NOMO-1 (cell line): ENCODE measurements around the gene ADORA1.
A peak's percentile ranks its signal among the peaks of the same experiment; 100 is the strongest.

Source experiments
- DNase-seq, 2 experiments: peaks; one replicate each; lab custom pipeline; 2025; ENCODE audit not compliant: unreplicated experiment in 2 of 2; lab: John Stamatoyannopoulos, UW

The ADORA1 gene

DNA sequence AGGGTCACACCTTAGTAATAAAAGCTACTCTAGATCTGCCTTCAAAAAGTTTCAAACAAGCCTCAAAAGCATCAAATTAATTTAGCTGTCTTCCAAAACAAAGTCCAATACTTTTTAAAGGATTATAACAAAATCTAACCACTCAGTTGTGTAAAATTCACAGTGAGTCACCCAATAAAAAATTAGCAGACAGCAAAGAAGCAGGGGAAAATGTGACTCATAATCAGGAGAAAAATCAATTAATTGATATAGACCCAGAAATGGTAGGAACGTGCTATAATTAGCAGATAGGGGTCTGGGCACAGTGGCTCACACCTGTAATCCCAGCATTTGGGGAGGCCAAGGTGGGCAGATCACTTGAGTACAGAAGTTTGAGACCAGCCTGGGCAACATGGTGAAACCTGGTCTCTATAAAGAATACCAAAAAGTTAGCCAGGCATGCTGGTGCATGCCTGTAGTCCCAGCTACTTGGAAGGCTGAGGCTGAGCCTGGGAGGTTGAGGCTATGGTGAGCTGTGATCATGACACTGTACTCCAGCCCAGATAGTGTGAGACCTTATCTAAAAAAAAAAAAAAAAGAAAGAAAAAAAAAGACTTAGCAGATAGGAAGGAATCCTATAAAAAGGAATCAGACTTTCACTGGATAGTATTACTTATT lies 33.6 kb upstream of the ADORA1 start:
- DNase-seq, result no peak

DNA sequence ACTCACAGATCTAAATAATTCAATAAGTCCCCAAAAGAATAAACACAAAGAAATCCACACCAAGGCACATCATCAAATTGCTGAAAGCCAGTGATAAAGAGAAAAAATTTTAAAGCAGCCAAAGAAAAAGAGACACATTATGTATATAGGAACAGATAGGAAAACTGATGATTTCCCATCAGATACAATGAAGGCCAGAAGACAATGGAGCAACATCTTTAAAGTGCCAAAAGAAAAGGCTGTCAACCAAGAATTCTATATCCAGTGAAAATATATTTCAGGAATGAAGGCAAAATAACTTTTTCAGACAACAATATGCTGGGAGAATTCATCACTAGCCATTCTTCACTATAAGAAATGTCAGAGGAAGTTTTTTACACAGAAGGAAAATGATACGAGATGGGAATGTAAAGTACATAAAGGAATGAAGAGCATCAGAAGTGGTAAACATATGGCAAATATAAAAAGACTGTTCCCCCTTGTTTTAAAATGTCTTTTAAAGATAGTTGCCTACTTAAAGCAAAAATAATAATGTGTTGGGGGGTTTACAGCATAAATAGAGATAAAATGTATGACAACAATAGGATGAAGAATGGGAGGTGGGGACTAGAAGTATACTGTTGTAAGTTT lies 32.4 kb upstream of the ADORA1 start:
- DNase-seq, result no peak

DNA sequence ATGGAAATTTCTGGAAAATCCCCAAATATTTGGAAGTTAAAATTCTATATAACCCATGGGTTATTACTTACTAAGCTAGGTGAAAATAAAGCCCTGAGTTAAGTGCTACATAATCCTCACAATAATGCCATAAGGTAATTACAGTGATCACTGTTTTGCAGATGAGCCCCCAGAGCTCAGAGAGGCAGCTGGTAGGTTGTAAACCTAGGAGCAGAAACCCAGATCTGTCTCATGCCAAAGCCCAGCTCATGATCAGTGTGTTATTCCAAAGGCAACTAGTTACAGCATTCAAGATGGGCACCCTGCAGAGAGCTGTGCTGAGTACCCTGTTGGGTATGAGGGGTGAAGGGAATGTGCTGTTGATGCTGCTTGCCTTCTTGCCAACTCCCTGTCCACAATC lies 31.0 kb upstream of the ADORA1 start:
- DNase-seq, result no peak

GRCh38 chr1:203097001-203097400 lies 30.5 kb upstream of the ADORA1 start:
- no peak for DNase-seq

DNA sequence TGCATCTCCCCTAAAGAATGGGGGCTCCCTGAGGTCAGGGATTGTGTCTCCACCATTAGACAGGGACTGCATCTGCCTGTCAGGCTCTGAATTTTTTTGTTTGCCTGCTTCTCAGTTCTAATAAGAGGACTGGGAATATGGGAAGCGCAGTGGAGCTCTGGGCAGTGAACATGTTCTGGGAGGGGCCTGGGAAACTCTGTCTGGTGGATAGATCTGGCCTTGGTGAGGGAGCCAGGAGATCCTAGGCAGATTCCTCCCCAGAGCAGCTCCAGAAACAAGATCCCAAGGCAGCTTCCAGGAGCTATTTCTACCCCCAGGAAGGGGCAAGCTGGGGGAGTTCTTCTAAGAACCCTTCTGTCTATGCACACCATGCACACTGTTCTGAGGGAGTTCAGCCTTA lies 29.1 kb upstream of the ADORA1 start:
- DNase-seq, result no peak

GRCh38 chr1:203098914-203099520 lies 28.5 kb upstream of the ADORA1 start:
- no peak for DNase-seq

- DNase-seq, result no peak
Observed at GRCh38 chr1:203099805-203100515, 27.6 kb upstream of the ADORA1 start.

GRCh38 chr1:203100516-203100869 lies 27.0 kb upstream of the ADORA1 start:
- DNase-seq, result no peak

DNA sequence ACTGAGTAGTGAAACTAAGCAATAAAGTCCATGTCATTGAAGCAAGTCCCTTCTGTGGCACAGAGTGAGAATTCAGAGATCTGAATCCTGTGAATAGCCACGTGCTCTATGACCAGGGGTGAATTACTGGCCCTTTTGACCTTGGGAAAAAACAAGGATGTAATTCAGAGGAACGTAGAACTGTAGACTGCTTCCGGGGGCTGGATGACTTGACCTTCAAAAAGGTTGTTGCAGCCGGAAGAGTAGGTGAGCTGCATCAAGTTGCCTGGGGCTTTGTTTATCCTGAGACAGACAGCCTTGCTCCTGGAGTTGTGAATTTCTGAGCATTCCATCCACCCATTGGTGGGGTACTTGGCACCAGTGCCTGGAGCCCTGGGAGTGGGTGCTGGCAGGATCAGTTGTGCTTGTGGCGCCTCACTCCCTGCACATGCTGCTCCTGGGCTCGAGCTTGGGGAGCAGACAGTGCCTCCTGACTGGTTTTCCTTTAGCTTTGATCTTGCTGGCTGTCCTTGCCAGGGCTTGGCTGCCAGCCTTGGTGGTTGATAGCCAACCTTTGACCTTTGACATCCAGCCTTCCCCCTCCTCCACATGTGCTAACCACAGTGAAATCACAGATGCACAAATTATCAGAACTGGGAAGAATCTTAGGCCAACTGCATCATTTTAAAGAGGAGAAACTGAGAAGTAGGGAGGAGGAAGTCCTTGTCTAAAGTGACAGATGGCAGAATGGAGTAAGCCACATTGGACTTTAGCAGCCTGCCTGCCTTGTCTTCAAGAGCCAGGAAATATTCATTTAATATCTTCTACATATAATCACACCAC lies 25.5 kb upstream of the ADORA1 start:
- peak; percentile 17 to 56 for DNase-seq

- DNase-seq, result no peak
Observed at GRCh38 chr1:203103216-203103615, 24.3 kb upstream of the ADORA1 start.

- DNase-seq, result no peak
Observed at GRCh38 chr1:203103829-203104495, 23.6 kb upstream of the ADORA1 start.

DNA sequence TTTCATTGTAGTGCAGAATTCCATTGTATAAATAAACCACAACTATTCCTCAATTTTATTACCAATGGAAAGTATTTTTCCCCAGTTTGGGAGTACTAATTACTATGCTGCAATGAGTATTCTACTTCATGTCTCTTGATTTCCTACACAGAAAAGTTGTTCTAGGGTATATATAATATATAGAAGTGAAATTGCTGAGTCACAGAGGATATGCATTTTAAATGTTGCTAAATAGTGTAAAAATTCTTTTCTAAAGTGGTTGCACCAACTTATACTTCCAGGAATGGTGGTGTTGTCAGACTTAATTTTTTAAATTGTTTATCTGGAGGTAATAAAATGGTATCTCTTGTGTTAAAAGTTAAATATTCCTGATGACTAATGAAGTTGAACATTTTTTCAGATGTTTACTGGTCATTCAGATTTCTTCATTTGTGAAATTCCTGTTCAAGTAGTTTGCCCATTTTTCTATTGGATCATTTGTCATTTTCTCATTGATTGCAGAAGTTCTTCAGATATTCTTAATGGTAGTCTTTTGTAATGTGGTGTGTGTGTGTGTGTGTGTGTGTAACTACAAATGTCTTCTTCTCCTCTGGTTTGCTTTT lies 22.6 kb upstream of the ADORA1 start:
- DNase-seq, result peak in 1 of 2 experiments; percentile 34

- DNase-seq, result no peak
Observed at GRCh38 chr1:203112475-203112874, 15.1 kb upstream of the ADORA1 start.

- DNase-seq, result no peak
Observed at GRCh38 chr1:203113308-203113707, 14.2 kb upstream of the ADORA1 start.

DNA sequence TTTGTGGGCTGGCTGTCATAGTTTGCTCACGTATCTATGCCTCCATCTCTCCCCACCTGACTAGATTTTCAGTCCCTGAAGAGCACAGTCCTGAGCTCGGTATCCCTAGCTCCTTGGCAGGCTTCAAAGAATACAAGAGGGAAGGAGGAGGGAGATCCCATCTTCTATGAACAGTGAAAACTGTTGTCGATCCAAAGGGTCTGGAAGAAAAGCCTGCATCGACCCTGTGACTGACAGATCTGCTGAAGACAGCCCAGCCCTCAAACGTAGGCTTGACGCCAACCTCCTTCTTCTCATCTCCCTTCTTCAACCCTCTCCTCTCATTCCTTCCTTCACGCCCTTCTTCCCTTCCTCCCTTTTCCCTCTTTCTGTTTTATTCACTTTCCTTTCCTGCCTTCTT lies 13.3 kb upstream of the ADORA1 start:
- DNase-seq, result no peak

- no peak for DNase-seq
Observed at GRCh38 chr1:203116091-203116820, 11.3 kb upstream of the ADORA1 start.

DNA sequence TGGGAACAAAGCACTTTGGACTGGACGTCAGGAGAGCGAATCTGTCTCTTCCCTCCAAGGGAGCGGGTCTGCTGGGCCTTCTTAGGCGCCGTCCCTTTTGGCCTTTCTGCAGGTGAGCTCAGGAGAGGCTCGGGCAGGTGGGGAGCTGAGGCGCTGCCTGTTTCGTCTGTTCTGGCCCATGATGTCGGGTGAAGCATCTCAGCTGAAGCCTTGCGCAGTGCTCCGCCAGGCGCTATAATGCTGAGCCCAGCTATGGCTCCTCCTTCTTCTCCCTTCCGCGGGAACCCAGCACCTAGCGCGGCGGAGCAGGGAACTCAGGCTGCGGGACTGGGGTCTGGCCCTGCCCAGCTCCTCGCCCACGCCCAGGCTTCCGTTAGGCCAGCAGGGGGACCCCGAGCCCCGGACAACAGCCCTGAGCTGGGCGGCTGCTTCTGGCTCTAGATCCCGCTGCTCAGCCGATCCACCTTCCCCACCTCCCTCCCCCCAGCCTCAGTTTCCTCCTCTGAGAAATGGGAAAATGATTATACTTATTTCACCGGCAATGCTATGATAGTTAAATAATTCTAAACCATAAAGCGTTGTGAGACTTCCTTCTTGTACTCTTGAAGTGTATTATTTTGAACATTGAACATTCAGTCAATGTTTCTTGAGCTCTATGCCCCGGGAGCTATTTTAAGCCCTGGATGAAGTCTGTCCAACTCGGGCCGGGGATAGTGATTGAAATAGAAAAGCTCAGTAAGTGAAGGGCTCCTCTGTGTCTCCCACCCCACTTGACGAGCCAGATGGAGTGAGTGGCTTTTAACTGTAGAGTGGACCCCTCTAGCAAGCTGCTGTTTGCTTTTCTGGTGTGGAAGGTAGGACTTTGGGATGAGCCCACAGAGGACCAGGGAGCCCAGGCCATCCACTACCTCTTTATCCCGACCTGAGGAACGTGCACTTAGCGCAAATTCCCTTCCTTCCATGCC lies 9.6 kb upstream of the ADORA1 start:
- DNase-seq, result peak; percentile 27 to 68
